ENCODE measurements around the gene LRCH3.

LRCH3 gene

DNA sequence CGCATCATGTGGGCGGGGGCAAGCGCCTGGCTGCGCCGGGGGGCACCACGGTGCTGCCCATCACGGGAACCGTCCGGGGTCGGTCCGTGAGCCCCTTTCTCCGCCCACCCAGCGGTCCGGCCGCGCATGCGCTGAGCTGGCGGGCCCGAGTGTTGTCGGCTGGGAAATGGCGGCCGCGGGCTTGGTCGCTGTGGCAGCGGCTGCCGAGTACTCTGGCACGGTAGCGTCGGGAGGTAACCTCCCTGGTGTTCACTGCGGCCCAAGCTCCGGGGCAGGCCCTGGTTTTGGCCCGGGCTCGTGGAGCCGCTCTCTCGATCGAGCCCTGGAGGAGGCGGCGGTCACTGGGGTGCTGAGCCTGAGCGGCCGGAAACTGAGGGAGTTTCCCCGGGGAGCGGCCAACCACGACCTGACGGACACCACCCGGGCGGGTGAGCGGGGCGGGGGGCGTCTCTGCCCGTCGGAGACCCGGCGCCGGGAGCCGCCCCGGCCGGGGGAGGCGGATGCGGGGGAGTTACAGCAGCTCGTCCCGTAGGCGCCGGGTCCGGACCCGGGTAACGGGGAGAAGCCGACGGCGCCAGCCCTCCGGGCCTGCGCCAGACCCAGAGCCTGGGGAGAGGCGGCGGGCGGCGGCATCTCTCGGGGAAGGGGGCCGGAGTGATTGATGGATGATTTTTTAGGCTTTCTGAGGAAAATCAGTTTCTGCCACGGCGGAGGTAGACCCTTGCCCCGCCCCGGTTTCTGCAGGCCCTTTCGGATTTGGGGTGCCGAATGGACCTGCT lies at the start of gene LRCH3:
LRCH3 (plus strand) TSS at position 142 of the 779 bp plus-strand sequence; CDS start at position 167, 25 bp downstream.
- peak within 1 kb of the TSS; percentile 87 for H3K4me3 ChIP-seq (ENCODE audit: low read depth, low read length)
- DNase-seq (ENCODE audit: low read depth): peak; percentile 81
- TF ChIP-seq POLR2A (IDR thresholded peaks at IDR 0.05; ENCODE audit: extremely low read depth, insufficient read length): peak; percentile 81
- TF ChIP-seq, protein P1, sequence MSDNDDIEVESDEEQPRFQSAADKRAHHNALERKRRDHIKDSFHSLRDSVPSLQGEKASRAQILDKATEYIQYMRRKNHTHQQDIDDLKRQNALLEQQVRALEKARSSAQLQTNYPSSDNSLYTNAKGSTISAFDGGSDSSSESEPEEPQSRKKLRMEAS (IDR thresholded peaks at IDR 0.05; ENCODE audit: low read depth, low read length): no peak; the same call in 1 of the 2 replicates

DNA sequence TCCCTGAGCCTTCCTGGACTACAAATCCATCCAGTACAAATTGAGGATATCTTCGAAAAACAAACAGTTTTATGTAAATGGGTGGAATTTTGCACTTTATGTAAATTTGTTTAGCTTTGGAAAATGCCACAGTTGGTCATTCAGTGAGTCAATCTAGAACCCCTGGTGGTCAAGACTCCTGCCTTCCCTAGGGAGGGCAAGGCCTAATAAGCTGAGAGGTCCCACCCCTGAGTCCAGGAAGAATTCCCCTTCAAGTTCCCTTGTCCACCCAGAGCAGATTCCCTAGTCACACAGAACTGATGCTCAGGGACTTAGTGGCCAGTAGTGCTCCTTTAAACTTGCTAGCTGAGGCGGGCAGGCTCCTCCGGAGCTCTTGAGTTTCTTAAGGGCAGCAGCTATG lies 48.3 kb upstream of the LRCH3 start:
- TF ChIP-seq POLR2A (IDR thresholded peaks at IDR 0.05; ENCODE audit: extremely low read depth, insufficient read length): no peak
- TF ChIP-seq, protein P2, sequence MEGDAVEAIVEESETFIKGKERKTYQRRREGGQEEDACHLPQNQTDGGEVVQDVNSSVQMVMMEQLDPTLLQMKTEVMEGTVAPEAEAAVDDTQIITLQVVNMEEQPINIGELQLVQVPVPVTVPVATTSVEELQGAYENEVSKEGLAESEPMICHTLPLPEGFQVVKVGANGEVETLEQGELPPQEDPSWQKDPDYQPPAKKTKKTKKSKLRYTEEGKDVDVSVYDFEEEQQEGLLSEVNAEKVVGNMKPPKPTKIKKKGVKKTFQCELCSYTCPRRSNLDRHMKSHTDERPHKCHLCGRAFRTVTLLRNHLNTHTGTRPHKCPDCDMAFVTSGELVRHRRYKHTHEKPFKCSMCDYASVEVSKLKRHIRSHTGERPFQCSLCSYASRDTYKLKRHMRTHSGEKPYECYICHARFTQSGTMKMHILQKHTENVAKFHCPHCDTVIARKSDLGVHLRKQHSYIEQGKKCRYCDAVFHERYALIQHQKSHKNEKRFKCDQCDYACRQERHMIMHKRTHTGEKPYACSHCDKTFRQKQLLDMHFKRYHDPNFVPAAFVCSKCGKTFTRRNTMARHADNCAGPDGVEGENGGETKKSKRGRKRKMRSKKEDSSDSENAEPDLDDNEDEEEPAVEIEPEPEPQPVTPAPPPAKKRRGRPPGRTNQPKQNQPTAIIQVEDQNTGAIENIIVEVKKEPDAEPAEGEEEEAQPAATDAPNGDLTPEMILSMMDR (IDR thresholded peaks at IDR 0.05; ENCODE audit: low read depth, low read length): no peak
- TF ChIP-seq, protein P1 (IDR thresholded peaks at IDR 0.05; ENCODE audit: low read depth, low read length): no peak
- TF ChIP-seq MYC (IDR thresholded peaks at IDR 0.05; ENCODE audit: low read depth, low read length): no peak
- no peak for DNase-seq (ENCODE audit: low read depth)
- no peak overlapping the region for H3K4me3 ChIP-seq (ENCODE audit: low read depth, low read length)

DNA sequence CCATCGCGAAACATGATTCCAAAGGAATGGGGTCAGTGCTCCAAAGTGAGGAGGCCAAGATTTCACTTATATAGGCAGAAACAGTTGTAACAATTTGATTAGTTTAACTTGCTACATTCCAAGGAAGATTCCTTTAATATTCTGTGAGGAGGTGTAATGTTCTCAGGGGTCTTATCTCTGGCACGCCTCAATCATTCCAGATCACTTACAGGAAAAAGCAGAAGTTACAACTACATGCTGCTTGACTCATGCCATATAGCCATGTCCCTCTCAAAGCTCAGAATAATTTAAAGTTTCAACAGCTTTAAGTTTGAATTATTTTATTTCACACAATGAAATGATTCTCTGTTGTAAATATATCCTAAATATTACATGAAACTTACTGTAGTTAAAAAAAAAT lies 44.8 kb upstream of the LRCH3 start:
- DNase-seq (ENCODE audit: low read depth): no peak
- TF ChIP-seq POLR2A (IDR thresholded peaks at IDR 0.05; ENCODE audit: extremely low read depth, insufficient read length) (no peak), MYC (IDR thresholded peaks at IDR 0.05; ENCODE audit: low read depth, low read length) (no peak)
- TF ChIP-seq, protein P2 (IDR thresholded peaks at IDR 0.05; ENCODE audit: low read depth, low read length): no peak
- TF ChIP-seq, protein P1 (IDR thresholded peaks at IDR 0.05; ENCODE audit: low read depth, low read length): no peak
- no peak overlapping the region for H3K4me3 ChIP-seq (ENCODE audit: low read depth, low read length)

DNA sequence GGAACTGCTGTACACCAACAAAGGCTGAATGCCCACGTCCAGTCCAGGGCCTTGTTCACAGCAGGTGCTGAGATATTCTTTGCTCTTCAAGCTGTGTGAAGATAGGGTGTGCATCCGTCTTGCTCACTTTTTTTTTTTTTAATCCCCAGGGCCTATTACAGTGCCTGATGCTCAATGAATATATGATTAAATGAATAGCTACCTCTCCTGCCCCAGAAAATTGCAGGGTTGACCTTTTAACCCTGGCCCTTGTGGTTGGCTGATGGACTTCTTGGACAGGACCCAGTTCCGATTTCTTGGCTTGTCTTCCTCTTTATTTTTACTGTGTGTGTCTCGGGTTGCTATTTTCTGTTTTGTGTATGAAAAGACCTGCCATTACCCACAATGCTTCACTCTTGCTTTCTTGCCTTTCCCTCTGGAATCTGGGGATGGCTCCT lies 44.2 kb upstream of the LRCH3 start:
- TF ChIP-seq MYC (IDR thresholded peaks at IDR 0.05; ENCODE audit: low read depth, low read length): no peak
- TF ChIP-seq POLR2A (IDR thresholded peaks at IDR 0.05; ENCODE audit: extremely low read depth, insufficient read length): no peak
- TF ChIP-seq, protein P1 (IDR thresholded peaks at IDR 0.05; ENCODE audit: low read depth, low read length): no peak
- TF ChIP-seq, protein P2 (IDR thresholded peaks at IDR 0.05; ENCODE audit: low read depth, low read length): no peak
- H3K4me3 ChIP-seq (ENCODE audit: low read depth, low read length): no peak overlapping the region
- DNase-seq (ENCODE audit: low read depth): no peak

DNA sequence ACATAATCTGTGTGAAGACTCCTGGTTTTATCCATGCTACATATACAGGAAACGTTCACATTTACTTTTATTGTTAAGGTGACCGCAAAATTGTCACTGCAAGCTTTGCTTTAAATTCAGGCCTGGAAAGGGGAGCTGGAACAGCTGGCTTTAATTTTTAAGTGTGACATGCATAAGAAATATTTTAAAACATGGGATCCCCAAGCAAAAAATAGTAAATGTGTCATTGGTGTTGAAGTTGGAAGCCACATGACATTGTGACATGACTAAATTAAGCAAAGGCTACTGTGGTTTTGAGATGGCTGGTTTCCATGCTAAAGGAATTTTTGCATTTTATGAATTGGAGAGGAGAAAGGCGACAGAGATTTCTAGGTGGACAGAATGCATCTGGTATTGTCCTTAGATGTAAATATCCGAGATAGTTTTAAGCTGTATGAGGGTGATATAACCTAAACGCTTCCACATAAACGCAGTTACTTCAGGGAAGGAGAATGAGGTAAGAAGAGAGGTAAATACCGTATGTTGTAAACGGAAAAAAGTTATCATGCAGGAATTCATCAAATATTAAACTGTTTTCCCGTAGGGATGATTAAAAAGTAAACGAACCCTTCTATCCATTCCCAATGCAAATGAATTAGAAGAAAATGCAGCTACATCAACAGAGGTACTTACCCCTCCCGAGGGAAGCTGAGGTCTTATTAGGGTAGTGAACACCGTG lies 42.3 kb upstream of the LRCH3 start:
- DNase-seq (ENCODE audit: low read depth): no peak
- TF ChIP-seq, protein P1 (IDR thresholded peaks at IDR 0.05; ENCODE audit: low read depth, low read length): no peak
- TF ChIP-seq MYC (IDR thresholded peaks at IDR 0.05; ENCODE audit: low read depth, low read length): no peak
- TF ChIP-seq, protein P2 (IDR thresholded peaks at IDR 0.05; ENCODE audit: low read depth, low read length): no peak
- no peak for TF ChIP-seq POLR2A (IDR thresholded peaks at IDR 0.05; ENCODE audit: extremely low read depth, insufficient read length)
- H3K4me3 ChIP-seq (ENCODE audit: low read depth, low read length): no peak overlapping the region

DNA sequence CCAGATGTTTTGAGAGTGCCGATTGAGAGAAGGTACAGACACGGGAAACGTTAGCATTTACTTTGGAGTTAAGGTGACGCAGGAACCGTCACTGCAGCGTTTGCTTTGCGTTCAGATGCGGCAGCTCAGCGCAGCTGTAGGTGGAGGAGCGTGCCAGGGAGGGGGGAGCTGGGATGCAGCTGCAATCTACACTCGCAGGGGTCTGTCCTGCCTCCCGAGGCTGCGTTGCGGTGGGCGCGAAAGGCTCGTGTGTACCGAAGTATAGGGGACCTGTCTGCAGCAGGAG lies 41.8 kb upstream of the LRCH3 start:
- H3K4me3 ChIP-seq (ENCODE audit: low read depth, low read length): peak overlapping the region; percentile 38
- TF ChIP-seq, protein P2 (IDR thresholded peaks at IDR 0.05; ENCODE audit: low read depth, low read length): no peak
- TF ChIP-seq, protein P1 (IDR thresholded peaks at IDR 0.05; ENCODE audit: low read depth, low read length): no peak
- TF ChIP-seq POLR2A (IDR thresholded peaks at IDR 0.05; ENCODE audit: extremely low read depth, insufficient read length) (no peak), MYC (IDR thresholded peaks at IDR 0.05; ENCODE audit: low read depth, low read length) (no peak)
- DNase-seq (ENCODE audit: low read depth): no peak
